Spleen (tissue), 7 donors: ENCODE results near the gene PTPRN2.

ENCODE experiments used
- POLR2A ChIP-seq, 3 donors: fragments of 450-650 bp; IDR thresholded peaks; one replicate each; pipeline ENCODE4 v1.5.1; 2017; ENCODE audit warnings: antibody characterized with exemption in 3 of 3, mild to moderate bottlenecking in 1 of 3
- POLR2AphosphoS5 ChIP-seq, 3 donors: sonication (generic); formaldehyde crosslinking; IDR thresholded peaks; one replicate each; pipeline ENCODE4 v1.5.1; 2017; ENCODE audit warnings: antibody characterized with exemption in 3 of 3
- TF ChIP-seq, protein P1 (sequence below), 11 experiments: fragments of 200-600 bp in 7 of 11; fragments of 450-650 bp in 4 of 11; sonication (generic) in 4 of 11; IDR thresholded peaks in 8 of 11; conservative IDR thresholded peaks in 3 of 11; 1 replicate in 7 of 11; 2 replicates in 4 of 11; pipeline versions ENCODE4 v1.4.0 to v1.8.0; 2016 to 2021; ENCODE audit warnings: antibody characterized with exemption in 11 of 11, inconsistent platforms in 4 of 11, mild to moderate bottlenecking in 1 of 11
- donor health status: DM: no; HTN: no; CAD: no; lungs with moderate emphysema.
- donor health status: DM: no; HTN: no; CAD: no.
- donor health status: DM: no; HTN: no; CAD: no.

- TF ChIP-seq, protein P1, sequence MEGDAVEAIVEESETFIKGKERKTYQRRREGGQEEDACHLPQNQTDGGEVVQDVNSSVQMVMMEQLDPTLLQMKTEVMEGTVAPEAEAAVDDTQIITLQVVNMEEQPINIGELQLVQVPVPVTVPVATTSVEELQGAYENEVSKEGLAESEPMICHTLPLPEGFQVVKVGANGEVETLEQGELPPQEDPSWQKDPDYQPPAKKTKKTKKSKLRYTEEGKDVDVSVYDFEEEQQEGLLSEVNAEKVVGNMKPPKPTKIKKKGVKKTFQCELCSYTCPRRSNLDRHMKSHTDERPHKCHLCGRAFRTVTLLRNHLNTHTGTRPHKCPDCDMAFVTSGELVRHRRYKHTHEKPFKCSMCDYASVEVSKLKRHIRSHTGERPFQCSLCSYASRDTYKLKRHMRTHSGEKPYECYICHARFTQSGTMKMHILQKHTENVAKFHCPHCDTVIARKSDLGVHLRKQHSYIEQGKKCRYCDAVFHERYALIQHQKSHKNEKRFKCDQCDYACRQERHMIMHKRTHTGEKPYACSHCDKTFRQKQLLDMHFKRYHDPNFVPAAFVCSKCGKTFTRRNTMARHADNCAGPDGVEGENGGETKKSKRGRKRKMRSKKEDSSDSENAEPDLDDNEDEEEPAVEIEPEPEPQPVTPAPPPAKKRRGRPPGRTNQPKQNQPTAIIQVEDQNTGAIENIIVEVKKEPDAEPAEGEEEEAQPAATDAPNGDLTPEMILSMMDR (IDR thresholded peaks at IDR 0.05 in 8 of 11, conservative IDR thresholded peaks at IDR 0.05 in 3 of 11) = no peak
- TF ChIP-seq POLR2A (IDR thresholded peaks at IDR 0.05) = no peak
- no peak for TF ChIP-seq POLR2AphosphoS5 (IDR thresholded peaks at IDR 0.05)
Measured at GRCh38 chr7:157605638-157606037, 982.0 kb downstream of the PTPRN2 start.
